ENCODE results near the gene TNPO2.

TNPO2 gene

GRCh38 chr19:12723641-12724426 lies at the start of gene TNPO2:
TSS of gene TNPO2 (minus strand) at chr19:12723932. CDS start at chr19:12720977, 2,955 bp downstream.
- DNase-seq, result peak; percentile 88

- no peak for DNase-seq
Measured at GRCh38 chr19:12772323-12772722, 48.6 kb upstream of the TNPO2 start.

- DNase-seq, result no peak
Measured at GRCh38 chr19:12770922-12771321, 47.2 kb upstream of the TNPO2 start.

- DNase-seq, result peak; percentile 70
Measured at GRCh38 chr19:12769689-12770088, 46.0 kb upstream of the TNPO2 start.

- no peak for DNase-seq
Measured at GRCh38 chr19:12767666-12768065, 43.9 kb upstream of the TNPO2 start.

- no peak for DNase-seq
Measured at GRCh38 chr19:12767150-12767549, 43.4 kb upstream of the TNPO2 start.

- DNase-seq, result peak; percentile 94
Measured at GRCh38 chr19:12766051-12766521, 42.4 kb upstream of the TNPO2 start.

- no peak for DNase-seq
Measured at GRCh38 chr19:12764698-12765097, 41.0 kb upstream of the TNPO2 start.

- DNase-seq, result no peak
Measured at GRCh38 chr19:12763100-12763499, 39.4 kb upstream of the TNPO2 start.

- no peak for DNase-seq
Measured at GRCh38 chr19:12759686-12760085, 36.0 kb upstream of the TNPO2 start.

GRCh38 chr19:12757544-12758274 lies 34.0 kb upstream of the TNPO2 start:
- peak; percentile 96 for DNase-seq

GRCh38 chr19:12756150-12756883 lies 32.6 kb upstream of the TNPO2 start:
- no peak for DNase-seq

- no peak for DNase-seq
Measured at GRCh38 chr19:12754465-12755196, 30.9 kb upstream of the TNPO2 start.

GRCh38 chr19:12752056-12752781 lies 28.5 kb upstream of the TNPO2 start:
- no peak for DNase-seq

- DNase-seq, result no peak
Measured at GRCh38 chr19:12751635-12752034, 27.9 kb upstream of the TNPO2 start, which contains the start of gene BEST2. TSS of gene BEST2 (plus strand) at chr19:12751791. CDS start at chr19:12752593, 802 bp downstream.

- no peak for DNase-seq
Measured at GRCh38 chr19:12750851-12751250, 27.1 kb upstream of the TNPO2 start.

- peak; percentile 34 for DNase-seq
Measured at GRCh38 chr19:12749938-12750521, 26.3 kb upstream of the TNPO2 start.

- peak; percentile 42 for DNase-seq
Measured at GRCh38 chr19:12748489-12748888, 24.8 kb upstream of the TNPO2 start.

- no peak for DNase-seq
Measured at GRCh38 chr19:12745166-12745897, 21.6 kb upstream of the TNPO2 start.

- no peak for DNase-seq
Measured at GRCh38 chr19:12737835-12738351, 14.2 kb upstream of the TNPO2 start.
